ENCODE results near the gene REEP6. TPM values are rescaled to one million over a fixed set of nuclear protein-coding genes. Genes with fewer than 3 reads are reported as not detected.

The REEP6 gene
- total and polyA plus RNA-seq, 2 of the 8 experiments (the other 6 are each of a cell fraction or from before 2014, with no cell fraction given), result 12.6 to 20.7 TPM

- ChIA-PET POLR2A (ENCODE audit: partially characterized antibody) (interaction anchor here (0.5 to 7.6 kb wide), 14 partner anchors 9 to 1328 kb away, joined by 3 to 109 read pairs (median 5); partner anchors contain the start of gene APC2), CTCF (ENCODE audit: partially characterized antibody) (interaction anchor here (5.6 kb wide), 1 partner anchor 13 kb away, joined by 54 read pairs; no protein-coding TSS in a partner anchor)
- H3K4me3 ChIP-seq (ENCODE audit: extremely low read depth in 1 of 4, insufficient read depth in 2 of 4, low read depth in 3 of 4, low read length in 4 of 4), result no peak overlapping the region
- no peak overlapping the region for H4K91ac ChIP-seq (replicated peaks; ENCODE audit: insufficient read length, low read length)
- peaks cover 4% of the 10 kb centered on the region for H3K79me1 ChIP-seq (ENCODE audit: low read depth, low read length)
- no peak overlapping the region for H3K9ac ChIP-seq (replicated peaks in 1 of 4; ENCODE audit: extremely low read depth in 1 of 4, low read depth in 3 of 4, low read length in 3 of 4)
- H2AFZ ChIP-seq (ENCODE audit: low read length), result no peak overlapping the region
- H3K27ac ChIP-seq (ENCODE audit: low read depth, low read length), result no peak overlapping the region
- H3K23me2 ChIP-seq (ENCODE audit: low read depth, low read length), result peaks cover 6% of the 10 kb centered on the region; the same call in 1 of the 2 replicates
- no peak overlapping the region for H3K56ac ChIP-seq (replicated peaks; ENCODE audit: insufficient read length, low read depth, low read length)
- H4K20me1 ChIP-seq (replicated peaks in 1 of 2; ENCODE audit: control insufficient read depth in 1 of 2, insufficient read depth in 2 of 2, low read length in 2 of 2), result peaks cover 21 to 23% of the 10 kb centered on the region in 2 experiments
- H2BK12ac ChIP-seq (ENCODE audit: low read depth, low read length), result no peak overlapping the region
- no peak overlapping the region for H2BK20ac ChIP-seq (ENCODE audit: low read length)
- no peak overlapping the region for H4K8ac ChIP-seq (ENCODE audit: extremely low read depth, insufficient read depth, low read length)
- peaks cover 5 to 11% (median 10%) of the 10 kb centered on the region in 4 experiments for H3K27me3 ChIP-seq (replicated peaks in 1 of 4; ENCODE audit: control insufficient read depth in 3 of 4, extremely low read depth in 1 of 4, insufficient read depth in 3 of 4, low read length in 3 of 4)
- 93% methylated on average over 24 of the region's 25 CpGs; no CpG with 5 or more reads in 1 of the 2 experiments for WGBS, 2 experiments (ENCODE audit: extremely low coverage in 1 of 2, insufficient coverage in 1 of 2, insufficient read length in 1 of 2, insufficient replicate concordance in 2 of 2, low coverage in 1 of 2, low lambda C conversion rate in 2 of 2, missing lambda C conversion rate in 1 of 2)
- no peak overlapping the region for H3K4ac ChIP-seq (replicated peaks; ENCODE audit: insufficient read length, low read depth, low read length)
- no peak for TF ChIP-seq SP4 (IDR thresholded peaks at IDR 0.05; ENCODE audit: low read length)
- TF ChIP-seq SIRT6 (IDR thresholded peaks at IDR 0.05; ENCODE audit: low read length), result peak; percentile 18
- TF ChIP-seq, protein P1, sequence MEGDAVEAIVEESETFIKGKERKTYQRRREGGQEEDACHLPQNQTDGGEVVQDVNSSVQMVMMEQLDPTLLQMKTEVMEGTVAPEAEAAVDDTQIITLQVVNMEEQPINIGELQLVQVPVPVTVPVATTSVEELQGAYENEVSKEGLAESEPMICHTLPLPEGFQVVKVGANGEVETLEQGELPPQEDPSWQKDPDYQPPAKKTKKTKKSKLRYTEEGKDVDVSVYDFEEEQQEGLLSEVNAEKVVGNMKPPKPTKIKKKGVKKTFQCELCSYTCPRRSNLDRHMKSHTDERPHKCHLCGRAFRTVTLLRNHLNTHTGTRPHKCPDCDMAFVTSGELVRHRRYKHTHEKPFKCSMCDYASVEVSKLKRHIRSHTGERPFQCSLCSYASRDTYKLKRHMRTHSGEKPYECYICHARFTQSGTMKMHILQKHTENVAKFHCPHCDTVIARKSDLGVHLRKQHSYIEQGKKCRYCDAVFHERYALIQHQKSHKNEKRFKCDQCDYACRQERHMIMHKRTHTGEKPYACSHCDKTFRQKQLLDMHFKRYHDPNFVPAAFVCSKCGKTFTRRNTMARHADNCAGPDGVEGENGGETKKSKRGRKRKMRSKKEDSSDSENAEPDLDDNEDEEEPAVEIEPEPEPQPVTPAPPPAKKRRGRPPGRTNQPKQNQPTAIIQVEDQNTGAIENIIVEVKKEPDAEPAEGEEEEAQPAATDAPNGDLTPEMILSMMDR (IDR thresholded peaks at IDR 0.05; ENCODE audit: control extremely low read depth in 1 of 3, insufficient read depth in 1 of 3, low read depth in 1 of 3, low read length in 3 of 3), result no peak
- TF ChIP-seq SIX5 (IDR thresholded peaks at IDR 0.05; ENCODE audit: low read depth, low read length), result no peak
- TF ChIP-seq POLR2AphosphoS5 (IDR thresholded peaks at IDR 0.05; ENCODE audit: low read depth, low read length), result peak; percentile 79
- H4K5ac ChIP-seq (ENCODE audit: insufficient read length, low read depth, low read length), result no peak overlapping the region
- H3K14ac ChIP-seq (ENCODE audit: insufficient read length), result no peak overlapping the region
- DNase-seq (ENCODE audit: low read depth in 1 of 2, low spot score in 2 of 2) (no peak), FAIRE-seq (no peak)
- no peak overlapping the region for H3K23ac ChIP-seq (ENCODE audit: insufficient read length)
- H3K4me2 ChIP-seq (ENCODE audit: insufficient read depth in 1 of 2, low read depth in 2 of 2, low read length in 2 of 2), result no peak overlapping the region
- no peaks in the 10 kb centered on the region for H3K9me3 ChIP-seq (ENCODE audit: insufficient read depth in 2 of 2, low read depth in 1 of 2, low read length in 1 of 2)
- peaks cover 26 to 37% (median 29%) of the 10 kb centered on the region in 4 experiments for H3K36me3 ChIP-seq (ENCODE audit: control insufficient read depth in 2 of 4, insufficient read depth in 4 of 4, low read length in 3 of 4)
- no peak overlapping the region for H3K18ac ChIP-seq (ENCODE audit: extremely low read depth, low read length)
- peaks cover 0 to 17% (median 6%) of the 10 kb centered on the region in 4 experiments; a peak in 5 of 7 replicates for H3K4me1 ChIP-seq (replicated peaks in 1 of 4; ENCODE audit: control insufficient read depth in 3 of 4, insufficient read depth in 4 of 4, low read length in 3 of 4)
- no peak overlapping the region for H2BK120ac ChIP-seq (replicated peaks; ENCODE audit: low read depth, low read length)
- no peak overlapping the region for H2BK15ac ChIP-seq (ENCODE audit: low read length)
- H2AK5ac ChIP-seq (ENCODE audit: low read depth, low read length), result no peak overlapping the region
- no peak overlapping the region for H2BK5ac ChIP-seq (ENCODE audit: low read depth, low read length)
- peaks cover 2 to 24% of the 10 kb centered on the region in 2 experiments; a peak in 3 of 4 replicates for H3K79me2 ChIP-seq (ENCODE audit: control insufficient read depth in 1 of 2, insufficient read depth in 2 of 2, low read length in 2 of 2)
These were observed 49.1 kb upstream of the REEP6 start for GRCh38 chr19:1441677-1442438.

Measured in H1 (cell line).